Stomach (tissue), 9 donors: ENCODE measurements around the gene BCAS1. TPM values are rescaled to one million over a fixed set of nuclear protein-coding genes. Genes with fewer than 3 reads are reported as not detected.

Source experiments
- DNase-seq, 2 donors: peaks; one replicate each; pipeline versions ENCODE4 v3.0.0 to v3.0.0-alpha.2; 2013 to 2019
- H3K27ac ChIP-seq, 5 donors: fragments of 200-600 bp in 4 of 5; sonication (generic) in 4 of 5; one replicate each; pipeline ENCODE4 v1.5.1; 2013 to 2019; ENCODE audit warnings: mild to moderate bottlenecking in 1 of 5, moderate library complexity in 1 of 5
- H3K27me3 ChIP-seq, 3 donors: fragments of 200-600 bp; sonication (generic); one replicate each; pipeline ENCODE4 v1.5.1; 2017 to 2019; ENCODE audit warnings: mixed run types in 1 of 3
- H3K36me3 ChIP-seq, 4 donors: fragments of 200-600 bp; sonication (generic); 1 replicate in 3 of 4; 2 replicates in 1 of 4; pipeline ENCODE4 v1.5.1; 2016 to 2019
- H3K4me1 ChIP-seq, 4 donors: fragments of 200-600 bp; sonication (generic); one replicate each; pipeline ENCODE4 v1.5.1; 2016 to 2019
- H3K4me3 ChIP-seq, 4 donors: fragments of 200-600 bp; sonication (generic) in 3 of 4; one replicate each; pipeline ENCODE4 v1.5.1; 2016 to 2019; ENCODE audit warnings: mild to moderate bottlenecking in 1 of 4
- H3K9me3 ChIP-seq, 4 donors: fragments of 200-600 bp; sonication (generic); one replicate each; pipeline ENCODE4 v1.5.1; 2016 to 2019
- CTCF ChIP-seq, 7 experiments: fragments of 450-650 bp in 4 of 7; fragments of 200-600 bp in 3 of 7; sonication (generic) in 3 of 7; IDR thresholded peaks; one replicate each; pipeline ENCODE4 v1.5.1; 2016 to 2019; ENCODE audit warnings: antibody characterized with exemption in 7 of 7, control low read depth in 2 of 7, mild to moderate bottlenecking in 1 of 7
- EP300 ChIP-seq: sonication (generic); formaldehyde crosslinking; IDR thresholded peaks from one replicate; pipeline ENCODE4 v1.6.1; 2017; ENCODE audit warnings: antibody characterized with exemption
- POLR2A ChIP-seq, 4 donors: fragments of 450-650 bp; IDR thresholded peaks; one replicate each; pipeline ENCODE4 v1.6.1; 2016; ENCODE audit warnings: antibody characterized with exemption in 4 of 4, control low read depth in 2 of 4, mild to moderate bottlenecking in 1 of 4, moderate library complexity in 1 of 4
- POLR2AphosphoS5 ChIP-seq, 3 donors: sonication (generic); formaldehyde crosslinking; IDR thresholded peaks; one replicate each; pipeline ENCODE4 v1.6.1; 2016; ENCODE audit warnings: antibody characterized with exemption in 3 of 3
- WGBS, 5 donors: extraction: QIAGEN DNeasy Blood & Tissue Kit in 3 of 5; methylation state at CpG; one replicate each; pipeline versions ENCODE4 v1.1.5 to v1.1.7; 2013 to 2018; 5-methylcytosine and 5-hydroxymethylcytosine counted together
- intact Hi-C: fragments of 100-400 bp; cut with DNase I; formaldehyde crosslinking; loops from one replicate; pipeline ENCODE4 v1.15.1; 2023; ENCODE audit warnings: low total_unique reads
- polyA plus RNA-seq, 3 donors: library from polyadenylated mRNA; stranded (reverse); fragments of 200-250 nt; gene quantifications; one replicate each; pipeline ENCODE4 v1.2.3, GENCODE V29; 2013
- total RNA-seq, 5 donors: library from RNA; depleted of rRNA; stranded (reverse); fragments of >200 nt; gene quantifications; one replicate each; pipeline versions ENCODE4 v1.1.0 to v1.2.3, GENCODE V29; 2014 to 2016
- donor health status: healthy with polysubstance abuse.
- donor health status: Bipolar disorder and iron deficiency.
- donor health status: healthy.

BCAS1 gene
- total and polyA plus RNA-seq, 8 donors, result 6.3 to 145 (median 84.6) TPM

GRCh38 chr20:53943522-53944291, 126.7 kb downstream of the BCAS1 start:
- WGBS, 5 donors, result 21 to 29% (median 24%) methylated on average over 11 of the region's 11 CpGs
- TF ChIP-seq CTCF (IDR thresholded peaks at IDR 0.05) (peak in 4 of 7 experiments; percentile 22 to 52 (median 40)), POLR2A (IDR thresholded peaks at IDR 0.05) (no peak)
- H3K36me3 ChIP-seq, result peaks cover 0 to 9% (median 2%) of the 10 kb centered on the region in 4 donors
- DNase-seq, result peak in 1 of 2 donors; percentile 72
- intact Hi-C loops, result loop anchor here (10.0 kb wide), 1 partner anchor 369 kb away; no protein-coding TSS in a partner anchor
- H3K4me1 ChIP-seq, result peaks cover 13 to 55% (median 27%) of the 10 kb centered on the region in 4 donors
- H3K9me3 ChIP-seq, result no peaks in the 10 kb centered on the region
- H3K27ac ChIP-seq, result no peak overlapping the region
- H3K4me3 ChIP-seq, result no peak overlapping the region
- H3K27me3 ChIP-seq, result no peaks in the 10 kb centered on the region

- no peak for DNase-seq
These were observed 127.4 kb downstream of the BCAS1 start for GRCh38 chr20:53942973-53943372.

GRCh38 chr20:53942472-53942816, 128.0 kb downstream of the BCAS1 start:
- TF ChIP-seq EP300, result no peak
- no peak for TF ChIP-seq CTCF (IDR thresholded peaks at IDR 0.05)
- TF ChIP-seq POLR2A (IDR thresholded peaks at IDR 0.05), result no peak
- no peak for TF ChIP-seq POLR2AphosphoS5 (IDR thresholded peaks at IDR 0.05)
- H3K27me3 ChIP-seq, result no peaks in the 10 kb centered on the region
- no peak for DNase-seq
- no peaks in the 10 kb centered on the region for H3K9me3 ChIP-seq
- H3K4me3 ChIP-seq, result no peak overlapping the region
- intact Hi-C loops, result loop anchor here (10.0 kb wide), 1 partner anchor 368 kb away; no protein-coding TSS in a partner anchor
- peak overlapping the region in 1 of 5 donors; percentile 68 for H3K27ac ChIP-seq
- WGBS, 5 donors, result 62 to 75% (median 73%) methylated on average over 6 of the region's 6 CpGs
- H3K36me3 ChIP-seq, result no peaks in the 10 kb centered on the region
- peaks cover 13 to 57% (median 29%) of the 10 kb centered on the region in 4 donors for H3K4me1 ChIP-seq

More at GRCh38 chr20:53942973-53943372, 127.4 kb downstream of the BCAS1 start:
- 74 to 96% (median 94%) methylated on average over 3 of the region's 3 CpGs for WGBS, 5 donors
- H3K4me1 ChIP-seq, result peaks cover 13 to 57% (median 29%) of the 10 kb centered on the region in 4 donors
- H3K4me3 ChIP-seq, result no peak overlapping the region
- TF ChIP-seq POLR2A (IDR thresholded peaks at IDR 0.05), result no peak
- no peak for TF ChIP-seq EP300
- no peak for TF ChIP-seq POLR2AphosphoS5 (IDR thresholded peaks at IDR 0.05)
- no peak for TF ChIP-seq CTCF (IDR thresholded peaks at IDR 0.05)
- intact Hi-C loops, result loop anchor here (10.0 kb wide), 1 partner anchor 368 kb away; no protein-coding TSS in a partner anchor
- no peaks in the 10 kb centered on the region for H3K27me3 ChIP-seq
- H3K9me3 ChIP-seq, result no peaks in the 10 kb centered on the region
- no peak overlapping the region for H3K27ac ChIP-seq
- H3K36me3 ChIP-seq, result peaks cover 0 to 2% (median 0%) of the 10 kb centered on the region in 4 donors

GRCh38 chr20:53941680-53942471, 128.5 kb downstream of the BCAS1 start:
- intact Hi-C loops, result loop anchor here (10.0 kb wide), 1 partner anchor 367 kb away; no protein-coding TSS in a partner anchor
- 45 to 61% (median 57%) methylated on average over 7 of the region's 7 CpGs for WGBS, 5 donors

More at GRCh38 chr20:53941680-53942471, 128.5 kb downstream of the BCAS1 start:
- Histone ChIP-seq H3K4me3 (no peak overlapping the region), H3K27me3 (no peaks in the 10 kb centered on the region), H3K36me3 (no peaks in the 10 kb centered on the region), H3K4me1 (peaks cover 13 to 57% (median 29%) of the 10 kb centered on the region in 4 donors), H3K9me3 (no peaks in the 10 kb centered on the region), H3K27ac (peak overlapping the region in 3 of 5 donors; percentile 16 to 68 (median 62))
- DNase-seq, result no peak
- no peak for TF ChIP-seq POLR2AphosphoS5 (IDR thresholded peaks at IDR 0.05)
- TF ChIP-seq POLR2A (IDR thresholded peaks at IDR 0.05), result no peak
- no peak for TF ChIP-seq CTCF (IDR thresholded peaks at IDR 0.05)
- no peak for TF ChIP-seq EP300
